HG03025 (cell line): Measurements from ENCODE around the gene GASK1A.

Experiments
- ATAC-seq: cut with Tn5 transposase; IDR thresholded peaks from one replicate; pipeline ENCODE4 v1.9.1; 2021; ENCODE audit warnings: mild to moderate bottlenecking, moderate library complexity; ENCODE audit not compliant: unreplicated experiment, low FRiP score

GASK1A gene

DNA sequence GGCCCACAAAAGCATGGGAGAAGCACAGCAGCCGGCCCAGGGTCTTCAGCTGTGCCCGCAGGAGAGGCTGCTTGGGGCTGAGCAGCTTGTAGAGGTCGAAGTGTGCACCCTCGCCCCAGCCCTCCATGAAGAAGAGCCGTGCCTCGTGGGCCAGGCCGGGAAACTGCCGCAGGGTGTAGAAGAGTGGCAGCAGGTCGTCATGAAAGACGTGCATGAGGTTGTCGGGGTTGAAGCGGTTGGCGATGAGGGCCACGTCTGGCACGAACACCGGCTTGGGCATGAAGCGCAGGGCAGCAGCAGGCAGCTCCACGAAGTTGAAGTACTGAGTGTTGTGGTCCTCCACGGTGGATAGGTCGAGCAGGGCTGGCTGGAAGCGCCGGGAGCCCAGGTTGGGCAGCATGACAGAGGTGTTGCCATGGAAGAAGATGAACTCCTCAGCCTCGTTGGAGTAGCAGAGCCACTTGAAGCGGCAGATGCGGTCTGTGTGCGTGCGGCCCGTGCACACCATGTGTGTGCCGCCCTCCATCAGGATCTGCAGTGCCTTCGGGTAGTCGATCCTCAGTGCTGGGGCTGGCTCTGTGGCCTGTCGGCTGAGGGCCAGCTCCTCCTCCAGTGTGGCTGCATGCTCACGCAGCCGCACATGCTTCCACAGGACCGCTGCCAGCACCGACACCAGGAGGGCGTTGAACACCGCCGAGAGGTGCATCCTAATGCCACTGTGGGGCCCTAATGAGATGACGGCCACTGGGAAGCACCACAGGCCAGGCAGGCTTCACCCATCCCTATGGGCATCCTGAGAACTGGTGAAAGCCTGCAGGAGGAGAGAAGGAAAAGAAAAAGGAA is 101.8 kb downstream of the GASK1A start:
- no peak for ATAC-seq

GRCh38 chr3:43081796-43082195 is 102.7 kb downstream of the GASK1A start:
- no peak for ATAC-seq

DNA sequence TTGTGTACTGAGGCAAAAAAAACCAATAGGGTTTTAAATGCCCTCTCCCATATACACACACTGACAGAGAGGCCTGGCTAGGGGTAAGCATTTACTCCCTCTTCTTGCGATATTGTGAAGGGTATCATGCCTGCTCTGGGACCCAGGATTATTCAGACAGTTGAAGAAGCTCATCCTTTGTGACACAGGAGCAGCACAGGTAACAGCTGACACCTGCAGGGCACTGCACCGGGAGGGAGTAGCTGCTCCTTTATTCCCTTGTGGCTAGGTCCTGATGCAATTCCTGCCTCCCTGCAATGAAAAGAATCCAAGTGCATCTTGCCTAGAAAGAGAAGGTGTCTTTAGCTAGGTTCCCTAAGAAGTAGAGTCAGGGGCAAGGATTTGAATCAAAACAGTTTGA is 103.3 kb downstream of the GASK1A start:
- no peak for ATAC-seq

DNA sequence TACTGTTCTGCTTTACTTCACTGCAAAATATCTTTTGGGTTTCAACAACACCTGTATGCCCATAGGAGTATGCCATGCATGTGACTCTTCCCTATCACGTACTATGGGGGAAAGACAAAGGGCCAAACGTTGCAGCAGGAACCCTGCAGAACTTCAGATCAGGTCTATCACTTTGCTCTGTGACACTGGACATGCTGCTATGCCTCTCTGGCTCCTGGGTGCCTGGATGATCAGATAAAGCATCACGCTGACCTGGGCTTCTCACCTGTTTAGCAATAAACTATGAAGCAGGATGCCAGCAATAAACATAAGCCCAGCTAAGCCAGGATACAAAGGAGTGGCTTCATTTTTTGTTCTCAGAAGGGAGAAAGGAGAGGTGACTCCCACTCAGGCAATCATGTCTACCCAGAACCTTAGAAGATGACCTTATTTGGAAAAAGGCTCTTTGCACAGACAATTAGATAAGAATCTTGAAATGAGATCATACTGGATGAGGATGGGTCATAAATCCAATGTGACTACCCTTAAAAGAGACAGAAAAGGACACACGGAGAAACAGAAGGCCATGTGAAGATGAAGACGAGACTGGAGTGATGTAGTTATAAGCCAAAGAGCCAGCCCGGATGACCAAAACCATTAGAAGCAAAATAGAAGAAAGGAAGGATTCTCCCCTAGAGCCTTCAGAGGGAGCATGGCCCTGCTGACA is 107.5 kb downstream of the GASK1A start:
- ATAC-seq = no peak

DNA sequence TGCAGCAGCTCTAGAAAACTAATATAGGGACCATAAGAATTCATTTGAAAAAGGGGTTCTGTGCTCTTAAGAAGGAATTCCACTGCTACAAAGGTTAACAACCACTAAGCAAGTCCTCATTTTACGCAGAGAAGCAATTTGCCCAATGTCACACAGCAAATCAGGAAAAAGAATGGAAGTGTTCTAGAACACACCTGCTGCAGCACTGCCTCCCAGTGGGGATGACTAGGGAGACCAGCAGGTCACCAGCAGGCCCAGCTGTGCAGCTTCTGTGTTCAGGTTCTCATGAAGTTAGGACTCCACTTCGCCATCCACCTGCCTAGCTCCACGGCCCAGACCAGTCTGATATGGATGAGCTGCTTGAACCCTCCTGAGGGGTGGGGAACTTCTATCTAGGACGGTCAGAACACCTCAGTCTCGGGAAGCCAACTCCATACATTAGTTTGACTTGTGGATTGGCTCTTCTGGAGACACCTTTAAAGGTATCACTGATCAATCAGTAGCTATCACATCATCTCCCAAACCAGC is 108.2 kb downstream of the GASK1A start:
- ATAC-seq = no peak

GRCh38 chr3:43089081-43089480 is 110.0 kb downstream of the GASK1A start:
- no peak for ATAC-seq

DNA sequence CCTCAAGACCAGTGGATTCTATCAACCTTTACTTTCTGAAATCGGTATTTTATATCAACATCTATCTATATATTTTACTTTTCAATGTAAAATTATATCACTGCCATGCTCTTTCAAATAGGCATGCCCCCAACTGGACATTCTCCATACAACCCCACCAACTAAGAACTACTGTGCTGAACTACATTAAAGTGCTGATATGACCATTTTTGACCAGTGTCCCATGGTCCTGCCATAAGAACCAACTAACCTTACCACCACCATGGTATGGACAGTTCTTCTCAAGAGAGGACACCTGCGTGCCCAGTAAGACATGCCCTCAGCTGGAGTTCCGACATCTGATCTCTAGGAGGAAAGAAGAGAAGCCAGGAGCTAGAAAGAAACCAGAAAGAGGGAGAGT is 111.1 kb downstream of the GASK1A start:
- no peak for ATAC-seq

GRCh38 chr3:43091481-43091880 is 112.4 kb downstream of the GASK1A start:
- ATAC-seq = no peak

- no peak for ATAC-seq
These were observed 113.9 kb downstream of the GASK1A start for GRCh38 chr3:43093006-43093405.

GRCh38 chr3:43093974-43094373 is 114.9 kb downstream of the GASK1A start:
- ATAC-seq = no peak

DNA sequence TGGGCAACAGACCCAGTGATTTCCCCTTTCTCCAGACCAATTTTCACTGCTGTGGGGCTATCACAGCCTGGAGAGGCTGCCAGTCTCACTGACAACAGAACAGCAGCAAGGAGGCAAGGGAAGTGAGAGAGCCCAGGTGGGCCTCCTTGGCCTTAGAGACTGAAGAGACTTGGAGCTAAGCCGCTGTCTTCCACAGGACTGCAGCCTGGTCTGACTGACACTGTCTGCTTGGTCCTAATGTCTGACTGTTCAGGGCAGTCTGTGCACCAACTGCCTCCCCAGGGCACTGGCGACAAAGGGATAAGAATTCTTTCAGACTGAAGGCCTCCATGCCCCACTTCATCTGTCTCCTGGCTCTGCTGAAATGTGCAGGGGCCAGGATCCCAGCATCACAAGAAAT is 115.3 kb downstream of the GASK1A start:
- ATAC-seq = no peak

DNA sequence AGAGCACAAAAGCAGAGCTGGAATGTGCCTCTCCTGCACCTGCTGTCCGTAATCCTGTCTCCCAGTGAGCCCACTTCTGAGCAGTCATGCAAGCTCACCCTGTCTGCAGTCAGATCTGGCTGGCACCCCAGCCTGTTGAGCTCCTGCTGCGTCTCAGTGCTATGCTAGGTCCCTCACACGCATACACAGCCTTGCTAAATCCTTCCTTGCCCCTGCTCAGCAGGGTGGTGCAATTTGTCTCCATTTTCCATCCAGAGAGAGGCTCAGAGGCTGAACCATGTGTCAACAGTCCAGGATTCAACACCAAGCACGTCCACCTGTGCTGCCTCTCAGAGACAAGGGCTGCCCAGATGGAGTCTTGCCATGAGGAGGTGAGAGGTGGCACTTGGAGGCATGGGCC is 115.7 kb downstream of the GASK1A start:
- ATAC-seq = no peak

GRCh38 chr3:43095370-43095769 is 116.3 kb downstream of the GASK1A start:
- no peak for ATAC-seq

DNA sequence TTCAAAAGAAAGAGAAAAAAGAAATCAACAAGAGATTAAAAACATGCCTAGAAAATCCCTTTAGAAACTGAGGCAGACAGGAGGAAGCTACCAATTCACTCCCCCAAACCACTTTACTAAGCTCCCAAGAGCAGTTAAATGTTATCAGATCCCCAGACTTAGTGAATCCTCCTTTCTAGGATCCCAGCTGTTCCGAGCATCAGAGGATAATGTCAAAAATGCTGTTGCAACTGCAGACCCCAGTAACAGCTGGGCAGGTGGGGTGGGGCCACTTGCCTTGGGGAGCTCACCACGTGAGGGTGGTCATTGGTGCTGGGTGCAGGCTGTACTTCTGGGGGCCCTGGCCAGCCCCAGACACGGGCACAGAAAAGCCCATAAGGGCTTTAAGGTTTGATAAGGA is 117.7 kb downstream of the GASK1A start:
- ATAC-seq = no peak

GRCh38 chr3:43097400-43098080 is 118.4 kb downstream of the GASK1A start:
- no peak for ATAC-seq

DNA sequence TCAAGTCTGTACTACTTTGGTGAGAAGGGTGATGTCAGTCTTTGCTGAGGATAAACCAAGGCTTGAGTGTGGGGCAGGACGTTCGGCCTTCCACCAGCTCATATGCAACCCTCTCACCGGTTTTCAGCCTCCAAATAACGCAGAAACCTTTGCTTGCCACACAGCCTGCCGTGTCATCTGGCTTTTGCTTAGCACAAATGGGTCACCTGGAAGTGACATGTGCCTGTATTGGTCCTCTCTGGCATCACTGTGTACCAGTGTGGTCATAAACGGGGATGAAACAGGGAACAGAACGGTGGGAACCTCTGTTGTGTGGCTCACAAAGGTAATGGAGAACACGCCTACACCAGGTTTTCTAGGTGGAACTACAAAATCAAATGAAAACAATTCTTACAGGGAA is 119.7 kb downstream of the GASK1A start:
- no peak for ATAC-seq

DNA sequence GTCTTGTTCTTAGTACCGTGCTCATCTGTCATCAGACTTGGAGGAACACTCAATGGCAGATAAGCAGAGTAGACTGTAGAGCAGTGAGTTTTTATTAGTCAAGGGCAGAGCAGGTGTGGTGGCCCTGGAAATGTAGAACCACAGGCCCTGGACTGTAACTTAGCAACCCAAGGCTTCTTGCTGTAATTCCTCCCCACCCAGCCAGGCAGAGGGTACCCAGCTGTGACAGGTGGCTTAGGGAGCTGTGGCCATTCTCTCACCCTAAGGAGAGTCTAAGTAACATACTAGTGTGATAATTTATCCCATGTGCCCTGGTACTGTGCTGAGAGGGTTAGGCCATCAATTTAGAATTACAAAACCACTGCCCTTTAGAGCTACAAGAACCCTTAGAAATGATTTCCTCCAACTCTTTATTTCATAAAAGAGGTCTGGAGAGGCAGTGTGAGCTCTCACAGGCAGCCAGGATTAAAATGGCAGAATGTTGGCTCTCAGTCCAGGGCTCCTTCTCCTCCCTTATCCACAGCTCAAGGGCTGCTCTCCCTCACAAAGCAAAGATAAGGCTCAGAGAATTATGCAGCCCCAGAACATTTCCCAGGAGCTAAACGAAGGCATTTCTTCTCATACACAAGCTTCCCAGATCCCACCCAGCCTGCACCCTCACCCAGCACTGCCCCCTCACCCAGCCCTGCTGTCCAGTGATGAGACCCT is 123.8 kb downstream of the GASK1A start:
- no peak for ATAC-seq

DNA sequence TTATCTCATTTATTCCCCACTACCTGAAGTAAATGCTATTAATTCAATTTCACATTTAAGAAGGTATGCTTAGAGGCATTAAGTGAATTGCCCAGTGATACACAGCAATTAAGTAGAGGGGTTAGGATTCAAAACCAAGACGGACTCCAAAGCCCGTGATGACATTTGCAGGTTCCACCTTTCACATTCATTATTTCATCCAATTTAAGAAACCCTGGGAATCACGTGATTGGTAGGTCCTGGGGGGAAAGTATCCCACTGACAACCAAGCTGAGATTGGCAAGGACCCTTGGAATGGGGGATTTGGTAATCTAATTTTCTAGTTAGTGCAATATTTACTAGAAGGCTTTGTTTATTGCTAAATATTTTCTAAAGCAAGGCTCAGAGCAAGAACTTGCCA is 124.9 kb downstream of the GASK1A start:
- ATAC-seq = no peak

GRCh38 chr3:43104660-43105595 is 125.8 kb downstream of the GASK1A start:
- ATAC-seq = no peak
